Parathyroid adenoma (tissue), 2 donors: Measurements from ENCODE around the gene MAP3K7CL.
"Not testable (repeated sequence)": the region's sequence is repeated elsewhere in the genome, so short reads cannot be mapped to it uniquely, and the experiment has no call there.

Experiments
- H2AFZ ChIP-seq: fragments of 300-600 bp; sonication (generic); one replicate; pipeline ENCODE4 v1.7.0; 2017; ENCODE audit warnings: antibody characterized with exemption, mild to moderate bottlenecking
- H3K27ac ChIP-seq: fragments of 300-600 bp; sonication (generic); one replicate; pipeline ENCODE4 v1.7.0; 2017
- H3K27me3 ChIP-seq: fragments of 300-600 bp; sonication (generic); one replicate; pipeline ENCODE4 v1.7.0; 2017; ENCODE audit warnings: low read length; ENCODE audit not compliant: control insufficient read depth, insufficient read depth
- H3K36me3 ChIP-seq: fragments of 300-600 bp; sonication (generic); one replicate; pipeline ENCODE4 v1.7.0; 2017; ENCODE audit warnings: low read length; ENCODE audit not compliant: control insufficient read depth, insufficient read depth
- H3K4me1 ChIP-seq: fragments of 300-600 bp; sonication (generic); one replicate; pipeline ENCODE4 v1.7.0; 2017; ENCODE audit warnings: control low read depth
- H3K4me2 ChIP-seq: fragments of 300-600 bp; sonication (generic); one replicate; pipeline ENCODE4 v1.7.0; 2017; ENCODE audit warnings: low read length
- H3K4me3 ChIP-seq: fragments of 300-600 bp; sonication (generic); one replicate; pipeline ENCODE4 v1.7.0; 2017; ENCODE audit warnings: low read depth, low read length
- H3K79me2 ChIP-seq: fragments of 300-600 bp; sonication (generic); one replicate; pipeline ENCODE4 v1.7.0; 2017; ENCODE audit warnings: control low read depth
- H3K9ac ChIP-seq: fragments of 300-600 bp; sonication (generic); one replicate; pipeline ENCODE4 v1.7.0; 2017; ENCODE audit warnings: mild to moderate bottlenecking
- H3K9me3 ChIP-seq: fragments of 300-600 bp; sonication (generic); one replicate; pipeline ENCODE4 v1.7.0; 2017; ENCODE audit warnings: low read length; ENCODE audit not compliant: control insufficient read depth
- TF ChIP-seq, protein P1 (sequence below): fragments of 300-600 bp; sonication (generic); IDR thresholded peaks from one replicate; pipeline ENCODE4 v1.7.0; 2017; ENCODE audit warnings: antibody characterized with exemption, mild to moderate bottlenecking
- donor health status: primary hyperparathyroidism.

The MAP3K7CL gene

DNA sequence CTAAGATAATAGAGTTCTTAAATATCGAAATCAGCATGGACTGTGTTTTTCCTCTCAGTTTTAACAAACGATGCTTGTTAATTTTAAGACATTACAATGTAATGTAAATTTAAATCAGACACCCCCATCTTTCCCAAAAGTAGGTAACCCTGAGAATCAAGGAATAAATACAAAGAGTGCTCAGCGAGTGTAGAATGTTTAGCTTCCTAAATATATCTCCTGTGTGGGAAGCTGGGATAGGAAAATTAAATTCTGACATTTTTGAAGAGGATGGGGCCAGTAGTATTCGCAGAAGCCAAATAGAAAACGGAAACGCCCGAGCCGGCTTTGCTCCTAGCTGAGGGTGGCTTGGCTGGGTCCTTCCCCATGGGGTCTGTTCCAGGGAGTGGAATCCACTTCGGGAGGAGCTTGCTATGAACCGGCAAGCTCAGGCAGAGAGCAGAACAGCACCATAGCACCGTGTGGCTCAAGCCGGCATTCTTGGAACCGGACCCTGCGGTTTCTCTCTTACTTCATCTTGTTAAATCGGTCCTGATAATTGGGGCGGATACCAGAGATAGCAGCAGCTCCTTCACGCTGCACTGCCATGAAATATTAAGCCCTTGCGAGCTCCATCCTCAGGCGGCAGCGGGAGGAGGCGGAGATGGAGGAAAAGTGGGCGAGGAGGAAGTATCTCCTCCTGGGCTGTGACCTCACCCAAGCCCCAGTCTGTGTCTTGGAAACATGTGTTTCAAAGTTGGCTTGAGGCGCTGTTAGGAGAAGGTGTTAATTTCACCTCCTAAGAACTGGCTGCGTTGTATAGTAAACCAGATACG lies 24.9 kb downstream of the MAP3K7CL start:
- Histone ChIP-seq H3K27me3 (no peaks in the 10 kb centered on the region), H3K79me2 (no peaks in the 10 kb centered on the region), H3K9me3 (no peaks in the 10 kb centered on the region), H2AFZ (no peak overlapping the region), H3K4me1 (no peaks in the 10 kb centered on the region), H3K27ac (no peak overlapping the region), H3K9ac (no peak overlapping the region), H3K36me3 (no peaks in the 10 kb centered on the region), H3K4me3 (no peak overlapping the region), H3K4me2 (peak overlapping the region; percentile 13)
- TF ChIP-seq, protein P1, sequence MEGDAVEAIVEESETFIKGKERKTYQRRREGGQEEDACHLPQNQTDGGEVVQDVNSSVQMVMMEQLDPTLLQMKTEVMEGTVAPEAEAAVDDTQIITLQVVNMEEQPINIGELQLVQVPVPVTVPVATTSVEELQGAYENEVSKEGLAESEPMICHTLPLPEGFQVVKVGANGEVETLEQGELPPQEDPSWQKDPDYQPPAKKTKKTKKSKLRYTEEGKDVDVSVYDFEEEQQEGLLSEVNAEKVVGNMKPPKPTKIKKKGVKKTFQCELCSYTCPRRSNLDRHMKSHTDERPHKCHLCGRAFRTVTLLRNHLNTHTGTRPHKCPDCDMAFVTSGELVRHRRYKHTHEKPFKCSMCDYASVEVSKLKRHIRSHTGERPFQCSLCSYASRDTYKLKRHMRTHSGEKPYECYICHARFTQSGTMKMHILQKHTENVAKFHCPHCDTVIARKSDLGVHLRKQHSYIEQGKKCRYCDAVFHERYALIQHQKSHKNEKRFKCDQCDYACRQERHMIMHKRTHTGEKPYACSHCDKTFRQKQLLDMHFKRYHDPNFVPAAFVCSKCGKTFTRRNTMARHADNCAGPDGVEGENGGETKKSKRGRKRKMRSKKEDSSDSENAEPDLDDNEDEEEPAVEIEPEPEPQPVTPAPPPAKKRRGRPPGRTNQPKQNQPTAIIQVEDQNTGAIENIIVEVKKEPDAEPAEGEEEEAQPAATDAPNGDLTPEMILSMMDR: no peak

GRCh38 chr21:29155933-29156260 lies 25.5 kb downstream of the MAP3K7CL start:
- TF ChIP-seq, protein P1: no peak
- Histone ChIP-seq H3K27ac (no peak overlapping the region), H3K4me1 (no peaks in the 10 kb centered on the region), H3K9ac (no peak overlapping the region), H3K27me3 (no peaks in the 10 kb centered on the region), H3K79me2 (no peaks in the 10 kb centered on the region), H3K9me3 (no peaks in the 10 kb centered on the region), H3K36me3 (no peaks in the 10 kb centered on the region), H3K4me2 (no peak overlapping the region), H3K4me3 (no peak overlapping the region), H2AFZ (no peak overlapping the region)

DNA sequence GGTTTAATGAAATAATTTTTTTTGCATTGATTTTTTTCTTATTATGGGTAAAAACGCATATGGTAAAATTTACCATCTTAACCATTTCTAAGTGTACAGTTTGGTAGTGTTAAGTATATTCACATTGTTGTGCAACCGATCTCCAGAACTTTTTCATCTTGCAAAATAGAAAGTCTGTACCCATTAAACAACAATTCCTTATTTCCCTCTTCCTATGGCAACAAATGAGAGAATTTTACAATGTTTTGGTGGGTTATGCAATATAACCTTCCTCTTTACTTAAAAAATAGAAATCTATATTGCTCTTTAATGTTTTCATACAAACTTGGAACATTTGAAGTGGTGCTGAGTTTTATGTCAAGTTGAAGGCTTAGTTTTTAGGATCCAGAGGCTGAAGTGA lies 26.6 kb downstream of the MAP3K7CL start:
- Histone ChIP-seq H3K4me1 (no peaks in the 10 kb centered on the region), H3K27me3 (no peaks in the 10 kb centered on the region), H2AFZ (no peak overlapping the region), H3K79me2 (no peaks in the 10 kb centered on the region), H3K9me3 (no peaks in the 10 kb centered on the region), H3K9ac (no peak overlapping the region), H3K36me3 (no peaks in the 10 kb centered on the region), H3K27ac (no peak overlapping the region), H3K4me3 (no peak overlapping the region), H3K4me2 (no peak overlapping the region)
- TF ChIP-seq, protein P1: no peak

DNA sequence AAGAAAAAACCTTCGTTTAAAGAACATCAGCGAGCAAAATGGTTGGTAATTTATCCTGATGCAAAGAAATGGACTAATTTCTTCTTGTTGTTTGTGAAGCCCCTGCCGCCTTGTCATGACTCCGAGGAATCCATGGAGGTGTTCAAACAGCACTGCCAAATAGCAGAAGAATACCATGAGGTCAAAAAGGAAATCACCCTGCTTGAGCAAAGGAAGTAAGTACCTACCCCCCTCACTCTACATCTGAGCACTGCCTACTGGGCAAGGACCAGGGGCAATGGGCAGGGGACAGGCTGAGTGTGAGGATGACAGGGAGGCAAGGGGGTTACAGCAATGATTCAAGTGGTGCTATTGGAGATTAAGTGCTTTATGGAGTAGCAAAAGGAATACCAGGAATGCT lies 29.4 kb downstream of the MAP3K7CL start:
- H3K9me3 ChIP-seq: no peaks in the 10 kb centered on the region
- TF ChIP-seq, protein P1: no peak
- no peak overlapping the region for H3K4me3 ChIP-seq
- H3K79me2 ChIP-seq: no peaks in the 10 kb centered on the region
- H3K27ac ChIP-seq: no peak overlapping the region
- H3K4me1 ChIP-seq: no peaks in the 10 kb centered on the region
- H3K9ac ChIP-seq: no peak overlapping the region
- no peak overlapping the region for H3K4me2 ChIP-seq
- no peaks in the 10 kb centered on the region for H3K27me3 ChIP-seq
- H2AFZ ChIP-seq: no peak overlapping the region
- no peaks in the 10 kb centered on the region for H3K36me3 ChIP-seq

DNA sequence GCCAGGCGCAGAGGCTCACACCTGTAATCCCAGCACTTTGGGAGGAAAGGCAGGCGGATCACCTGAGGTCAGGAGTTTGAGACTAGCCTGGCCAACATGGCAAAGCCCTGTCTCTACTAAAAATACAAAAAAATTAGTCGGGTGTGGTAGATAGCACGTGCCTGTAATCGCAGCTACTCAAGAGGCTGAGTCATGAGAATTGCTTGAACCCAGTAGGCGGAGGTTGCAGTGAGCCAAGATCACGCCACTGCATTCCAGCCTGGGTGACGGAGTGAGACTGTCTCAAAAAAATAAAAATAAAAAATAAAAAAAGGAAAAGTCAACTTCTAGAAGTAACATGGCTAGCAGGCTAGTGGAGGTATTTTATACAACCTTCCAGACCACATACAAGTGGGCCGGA lies 32.4 kb downstream of the MAP3K7CL start:
- not testable (repeated sequence) for H2AFZ ChIP-seq, H3K9ac ChIP-seq, H3K9me3 ChIP-seq, H3K4me1 ChIP-seq, H3K4me2 ChIP-seq, H3K27ac ChIP-seq, H3K36me3 ChIP-seq, H3K79me2 ChIP-seq, H3K4me3 ChIP-seq, H3K27me3 ChIP-seq
